Lower lobe of right lung (tissue), 2 donors: ENCODE results near the gene WIPF1. TPM values are rescaled to one million over a fixed set of nuclear protein-coding genes. Genes with fewer than 3 reads are reported as not detected.

Source experiments
- ATAC-seq, 2 donors: fragments of 200-7000 bp; cut with Tn5 transposase; one replicate each; pipeline ENCODE4 v1.9.1; 2020 to 2022; ENCODE audit warnings: mild to moderate bottlenecking in 2 of 2, moderate library complexity in 2 of 2
- DNase-seq: peaks from one replicate; pipeline ENCODE4 v3.0.0-alpha.2; 2020
- H3K27ac ChIP-seq: fragments of 200-600 bp; one replicate; pipeline ENCODE4 v1.8.0; 2022
- H3K27me3 ChIP-seq: fragments of 200-600 bp; one replicate; pipeline ENCODE4 v1.8.0; 2022; ENCODE audit warnings: low read depth
- H3K36me3 ChIP-seq: fragments of 200-600 bp; one replicate; pipeline ENCODE4 v1.8.0; 2022; ENCODE audit warnings: mild to moderate bottlenecking
- H3K4me1 ChIP-seq: fragments of 200-600 bp; one replicate; pipeline ENCODE4 v1.8.0; 2022
- H3K4me3 ChIP-seq: fragments of 200-600 bp; one replicate; pipeline ENCODE4 v1.8.0; 2022; ENCODE audit warnings: mild to moderate bottlenecking
- H3K9me3 ChIP-seq: fragments of 200-600 bp; one replicate; pipeline ENCODE4 v1.8.0; 2022
- CTCF ChIP-seq: fragments of 200-600 bp; IDR thresholded peaks from one replicate; pipeline ENCODE4 v1.8.0; 2022; ENCODE audit warnings: antibody characterized with exemption, mild to moderate bottlenecking
- intact Hi-C: fragments of 100-400 bp; cut with DNase I; formaldehyde crosslinking; loops from one replicate; pipeline ENCODE4 v1.11.0; 2022
- total RNA-seq: library from RNA; stranded (reverse); fragmentation: NEBNext Ultra II Directional; extraction: Animal tissue kit (Norgen Biotek cat#: 25700); gene quantifications from one replicate; pipeline ENCODE4 v1.2.1, GENCODE V29; 2021
- donor health status: DM: no; HTN: yes; CAD: no; lungs with severe emphysema.

WIPF1 gene
- total RNA-seq, 1 donor from 2014 or later, result 84.4 TPM

- ATAC-seq, result no peak
- no peak overlapping the region for H3K27ac ChIP-seq
- intact Hi-C loops, result no loop called here
- no peak overlapping the region for H3K4me3 ChIP-seq
- H3K36me3 ChIP-seq, result peaks cover 14% of the 10 kb centered on the region
- H3K4me1 ChIP-seq, result peaks cover 14% of the 10 kb centered on the region
- no peaks in the 10 kb centered on the region for H3K27me3 ChIP-seq
- no peak for TF ChIP-seq CTCF
- H3K9me3 ChIP-seq, result no peaks in the 10 kb centered on the region
- no peak for DNase-seq
Measured at GRCh38 chr2:174627216-174627615, 29.6 kb upstream of the WIPF1 start.

- Histone ChIP-seq H3K9me3 (no peaks in the 10 kb centered on the region), H3K27me3 (no peaks in the 10 kb centered on the region), H3K4me1 (no peaks in the 10 kb centered on the region), H3K4me3 (no peak overlapping the region), H3K27ac (no peak overlapping the region), H3K36me3 (peaks cover 19% of the 10 kb centered on the region)
- ATAC-seq (no peak), DNase-seq (no peak)
- TF ChIP-seq CTCF, result no peak
- intact Hi-C loops, result no loop called here
Measured at GRCh38 chr2:174624895-174625430, 27.4 kb upstream of the WIPF1 start.

- Histone ChIP-seq H3K4me1 (no peaks in the 10 kb centered on the region), H3K36me3 (peaks cover 19% of the 10 kb centered on the region), H3K9me3 (no peaks in the 10 kb centered on the region), H3K27me3 (no peaks in the 10 kb centered on the region), H3K4me3 (no peak overlapping the region), H3K27ac (no peak overlapping the region)
- ATAC-seq (no peak), DNase-seq (no peak)
- no peak for TF ChIP-seq CTCF
- intact Hi-C loops, result no loop called here
Measured at GRCh38 chr2:174623690-174624089, 26.1 kb upstream of the WIPF1 start.

GRCh38 chr2:174623106-174623637 is 25.6 kb upstream of the WIPF1 start:
- ATAC-seq (no peak), DNase-seq (no peak)
- H3K4me1 ChIP-seq, result no peaks in the 10 kb centered on the region
- no peak overlapping the region for H3K4me3 ChIP-seq
- peaks cover 19% of the 10 kb centered on the region for H3K36me3 ChIP-seq
- intact Hi-C loops, result no loop called here
- no peak for TF ChIP-seq CTCF
- H3K27ac ChIP-seq, result no peak overlapping the region
- H3K27me3 ChIP-seq, result no peaks in the 10 kb centered on the region
- H3K9me3 ChIP-seq, result no peaks in the 10 kb centered on the region

- no peak for TF ChIP-seq CTCF
- DNase-seq (no peak), ATAC-seq (no peak)
- no peak overlapping the region for H3K27ac ChIP-seq
- no peak overlapping the region for H3K4me3 ChIP-seq
- peaks cover 19% of the 10 kb centered on the region for H3K36me3 ChIP-seq
- no peaks in the 10 kb centered on the region for H3K9me3 ChIP-seq
- H3K4me1 ChIP-seq, result peaks cover 1% of the 10 kb centered on the region
- intact Hi-C loops, result no loop called here
- H3K27me3 ChIP-seq, result no peaks in the 10 kb centered on the region
Measured at GRCh38 chr2:174621323-174621722, 23.7 kb upstream of the WIPF1 start.
